GM19372 (cell line): ENCODE results near the gene CHL1.

Experiments
- ATAC-seq: cut with Tn5 transposase; IDR thresholded peaks from one replicate; pipeline ENCODE4 v1.9.1; 2021; ENCODE audit warnings: mild to moderate bottlenecking, low read depth, moderate library complexity; ENCODE audit not compliant: unreplicated experiment

CHL1 gene

GRCh38 chr3:325495-325894 lies 128.9 kb downstream of the CHL1 start:
- ATAC-seq, result no peak

- ATAC-seq, result no peak
Observed at GRCh38 chr3:330494-331115, 134.0 kb downstream of the CHL1 start.

DNA sequence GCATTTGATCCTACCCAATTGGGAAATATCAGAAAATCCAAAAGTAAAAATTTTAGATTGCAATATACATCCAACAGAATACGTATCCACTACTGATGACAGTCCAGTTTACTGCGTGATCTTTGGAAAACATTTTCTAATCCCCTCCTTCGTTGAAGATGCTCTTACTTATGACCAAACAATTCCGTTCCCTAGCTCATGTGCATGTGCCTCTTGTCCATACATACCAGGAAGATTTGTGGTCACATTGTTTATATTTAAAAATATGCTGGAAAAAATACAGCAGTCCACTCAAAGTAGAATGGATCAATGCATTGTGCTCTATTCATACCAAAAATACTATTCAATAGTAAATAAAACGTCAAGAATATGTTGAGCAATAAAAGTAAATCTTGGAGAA lies 135.3 kb downstream of the CHL1 start:
- ATAC-seq, result no peak

- ATAC-seq, result no peak
Observed at GRCh38 chr3:332701-333100, 136.1 kb downstream of the CHL1 start.

DNA sequence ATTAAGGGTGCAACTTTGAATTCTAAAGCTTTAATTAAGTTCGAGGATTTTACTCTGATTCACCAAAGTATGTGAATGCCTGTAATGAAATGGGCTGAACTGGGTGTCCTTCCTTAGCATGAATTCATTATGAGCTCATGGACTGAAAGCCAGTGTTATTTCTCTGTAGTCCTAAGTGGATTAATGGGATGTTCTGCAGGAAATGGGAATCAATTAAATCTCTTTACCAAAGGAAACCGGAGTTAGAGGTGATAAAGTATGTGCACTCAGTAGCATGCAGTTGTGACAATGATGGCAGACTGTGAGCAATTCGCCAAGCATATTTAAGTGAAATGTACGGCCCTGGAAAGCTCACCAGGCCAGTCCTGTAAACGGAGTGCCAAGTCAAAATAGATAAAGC lies 138.7 kb downstream of the CHL1 start:
- ATAC-seq, result no peak

GRCh38 chr3:339351-339750 lies 142.8 kb downstream of the CHL1 start:
- no peak for ATAC-seq

GRCh38 chr3:341998-342397 lies 145.4 kb downstream of the CHL1 start:
- ATAC-seq, result no peak

GRCh38 chr3:346186-346585 lies 149.6 kb downstream of the CHL1 start:
- ATAC-seq, result no peak

- ATAC-seq, result no peak
Observed at GRCh38 chr3:347581-347980, 151.0 kb downstream of the CHL1 start.

GRCh38 chr3:350871-351371 lies 154.4 kb downstream of the CHL1 start:
- ATAC-seq, result no peak

GRCh38 chr3:352599-352998 lies 156.0 kb downstream of the CHL1 start:
- no peak for ATAC-seq

DNA sequence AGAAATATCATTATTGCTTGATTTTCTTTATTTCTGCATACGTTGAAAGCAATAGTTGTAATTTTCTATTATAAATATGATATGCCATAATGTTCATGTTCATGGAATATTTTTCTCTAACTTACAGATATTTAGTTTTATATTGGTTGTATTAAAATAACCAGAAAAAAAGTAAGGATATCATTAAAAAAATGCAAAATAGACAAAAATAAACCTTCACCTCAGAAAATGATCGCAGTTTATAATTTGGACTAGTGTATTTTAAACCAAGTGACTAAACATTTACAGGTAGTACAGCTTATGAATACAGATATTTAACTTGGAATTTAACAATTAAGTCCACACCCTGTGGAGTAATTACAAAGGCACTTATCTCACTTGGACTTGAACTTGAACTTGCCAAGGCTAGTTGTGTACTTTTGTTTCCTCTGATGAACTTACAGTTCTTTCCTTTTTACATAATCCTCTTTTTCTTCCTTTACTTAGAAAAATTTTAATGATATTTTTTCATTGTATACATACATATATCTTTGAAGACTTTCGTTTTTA lies 156.7 kb downstream of the CHL1 start:
- ATAC-seq, result no peak

- ATAC-seq, result peak; percentile 76
Observed at GRCh38 chr3:354432-354831, 157.9 kb downstream of the CHL1 start.

DNA sequence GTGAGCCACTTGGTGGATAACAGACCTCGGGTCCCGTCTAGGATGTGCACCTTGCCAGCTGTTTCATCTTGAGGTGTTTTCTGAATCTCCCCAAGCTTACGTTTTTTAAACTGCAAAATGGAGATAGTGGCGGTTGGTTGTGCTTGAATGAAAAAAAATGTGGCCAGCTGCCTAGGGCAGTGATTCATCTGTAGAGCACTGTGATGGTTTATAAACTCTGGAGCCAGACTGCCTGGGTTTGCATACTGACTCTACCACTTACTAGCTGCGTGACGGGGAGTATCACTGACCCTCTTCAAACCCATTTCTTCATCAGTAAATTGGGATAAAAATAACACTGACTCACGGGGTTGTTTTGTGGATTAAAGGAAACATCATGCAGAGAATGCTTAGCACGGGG lies 159.1 kb downstream of the CHL1 start:
- no peak for ATAC-seq

- no peak for ATAC-seq
Observed at GRCh38 chr3:356952-357351, 160.4 kb downstream of the CHL1 start.

GRCh38 chr3:359672-360071 lies 163.1 kb downstream of the CHL1 start:
- peak; percentile 74 for ATAC-seq

- ATAC-seq, result no peak
Observed at GRCh38 chr3:362681-363338, 166.2 kb downstream of the CHL1 start.

DNA sequence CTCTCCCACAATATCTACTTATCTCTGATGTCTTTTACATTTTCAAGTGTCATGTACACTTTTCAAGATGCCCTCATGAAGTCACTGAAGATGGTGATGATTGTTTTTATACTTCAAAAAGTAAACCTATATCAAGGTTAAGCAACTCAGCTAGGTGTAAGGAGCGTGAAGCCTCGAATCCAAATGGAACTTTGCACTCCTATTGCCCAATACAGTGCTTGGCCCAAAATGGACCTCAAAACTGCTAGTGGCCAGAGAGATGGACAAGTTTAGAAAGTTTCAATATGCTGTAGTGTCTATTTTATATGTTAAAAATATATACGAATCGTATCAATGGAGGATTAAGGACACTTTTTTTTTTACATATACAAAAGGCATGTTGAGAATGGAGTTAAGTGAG lies 167.7 kb downstream of the CHL1 start:
- no peak for ATAC-seq

- ATAC-seq, result peak; percentile 62
Observed at GRCh38 chr3:365268-365667, 168.7 kb downstream of the CHL1 start.

- peak; percentile 52 for ATAC-seq
Observed at GRCh38 chr3:366253-366652, 169.7 kb downstream of the CHL1 start.

DNA sequence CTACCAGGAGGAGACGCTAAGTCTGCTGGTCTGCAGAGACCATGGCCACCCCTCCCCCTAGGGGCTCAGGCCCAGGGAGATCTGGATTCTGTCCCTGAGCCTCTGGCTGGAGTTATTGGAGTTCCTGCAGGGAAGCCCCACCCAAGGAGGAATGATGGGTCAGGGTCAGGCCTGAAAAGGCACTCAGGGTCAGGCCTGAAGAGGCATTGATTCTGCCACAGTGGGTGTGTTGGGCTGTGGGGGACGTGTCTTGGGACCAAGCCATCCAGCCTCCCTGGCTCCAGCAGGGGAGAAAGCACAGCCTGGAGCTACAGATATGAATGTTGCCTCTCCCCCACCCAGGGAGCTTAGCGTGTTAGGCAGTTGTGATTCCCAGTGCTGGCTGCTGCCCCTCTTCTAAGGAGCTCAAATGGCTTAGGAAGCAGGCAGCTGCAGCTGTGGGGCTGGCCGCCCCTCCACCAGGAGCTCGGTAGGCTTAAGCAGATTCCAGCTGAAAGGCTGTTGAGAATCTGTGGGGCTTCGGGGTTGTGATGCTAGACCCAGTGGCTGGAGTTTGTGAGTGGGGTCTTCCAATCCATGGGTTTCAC lies 176.7 kb downstream of the CHL1 start:
- no peak for ATAC-seq

DNA sequence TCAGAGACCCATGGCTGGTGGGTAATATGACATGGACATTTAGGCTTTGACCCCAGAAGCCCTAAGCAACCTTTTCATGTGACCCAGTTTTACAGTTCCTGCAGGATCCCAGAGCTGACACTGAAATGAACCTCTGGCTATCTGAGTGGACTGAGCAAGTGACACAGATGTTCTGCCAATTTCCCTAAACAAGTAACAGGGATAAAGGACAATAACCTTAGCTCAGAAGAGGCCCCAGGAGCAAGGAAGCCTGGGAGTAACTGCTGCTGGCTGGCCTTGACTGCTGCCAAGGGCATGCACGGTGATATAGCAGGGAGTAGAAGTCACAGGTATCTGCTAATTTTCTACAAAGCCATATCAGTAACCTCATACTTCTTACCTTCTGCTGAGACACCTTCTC lies 177.9 kb downstream of the CHL1 start:
- ATAC-seq, result no peak
